ENCODE data around the gene ZFP92. TPM values are rescaled to one million over a fixed set of nuclear protein-coding genes. Genes with fewer than 3 reads are reported as not detected.

ZFP92 gene
- total and polyA plus RNA-seq, 8 donors, result 0.98 to 2.9 (median 1.2) TPM

DNA sequence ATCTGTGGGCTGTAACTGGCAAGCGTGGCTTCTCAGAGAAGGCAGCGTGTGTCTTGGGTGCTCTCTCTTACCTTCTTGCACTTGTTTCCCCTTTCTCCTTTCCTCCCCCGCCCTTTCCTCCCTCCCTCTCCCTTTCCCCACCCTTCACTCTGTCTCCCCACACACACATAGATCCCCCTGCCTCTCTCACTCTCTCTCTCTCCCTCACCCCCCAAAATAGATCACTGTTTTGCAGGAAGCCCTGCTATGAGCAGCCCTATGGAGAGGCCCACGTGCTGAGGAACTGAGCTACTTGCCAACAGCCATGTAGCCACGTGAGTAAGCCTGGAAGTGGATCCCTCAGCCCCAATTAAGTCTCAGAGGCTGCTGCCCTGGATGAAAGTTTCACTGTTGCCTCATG is 5.8 kb upstream of the ZFP92 start:
- Histone ChIP-seq H3K9me3 (no peaks in the 10 kb centered on the region), H3K27ac (no peak overlapping the region), H3K36me3 (no peaks in the 10 kb centered on the region), H3K4me1 (no peaks in the 10 kb centered on the region), H3K27me3 (no peaks in the 10 kb centered on the region), H3K4me3 (no peak overlapping the region)
- ATAC-seq (no peak), DNase-seq (no peak)
- intact Hi-C loops (cut with DNase I), result no loop called here
- TF ChIP-seq, protein P1, sequence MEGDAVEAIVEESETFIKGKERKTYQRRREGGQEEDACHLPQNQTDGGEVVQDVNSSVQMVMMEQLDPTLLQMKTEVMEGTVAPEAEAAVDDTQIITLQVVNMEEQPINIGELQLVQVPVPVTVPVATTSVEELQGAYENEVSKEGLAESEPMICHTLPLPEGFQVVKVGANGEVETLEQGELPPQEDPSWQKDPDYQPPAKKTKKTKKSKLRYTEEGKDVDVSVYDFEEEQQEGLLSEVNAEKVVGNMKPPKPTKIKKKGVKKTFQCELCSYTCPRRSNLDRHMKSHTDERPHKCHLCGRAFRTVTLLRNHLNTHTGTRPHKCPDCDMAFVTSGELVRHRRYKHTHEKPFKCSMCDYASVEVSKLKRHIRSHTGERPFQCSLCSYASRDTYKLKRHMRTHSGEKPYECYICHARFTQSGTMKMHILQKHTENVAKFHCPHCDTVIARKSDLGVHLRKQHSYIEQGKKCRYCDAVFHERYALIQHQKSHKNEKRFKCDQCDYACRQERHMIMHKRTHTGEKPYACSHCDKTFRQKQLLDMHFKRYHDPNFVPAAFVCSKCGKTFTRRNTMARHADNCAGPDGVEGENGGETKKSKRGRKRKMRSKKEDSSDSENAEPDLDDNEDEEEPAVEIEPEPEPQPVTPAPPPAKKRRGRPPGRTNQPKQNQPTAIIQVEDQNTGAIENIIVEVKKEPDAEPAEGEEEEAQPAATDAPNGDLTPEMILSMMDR (IDR thresholded peaks at IDR 0.05), result no peak

DNA sequence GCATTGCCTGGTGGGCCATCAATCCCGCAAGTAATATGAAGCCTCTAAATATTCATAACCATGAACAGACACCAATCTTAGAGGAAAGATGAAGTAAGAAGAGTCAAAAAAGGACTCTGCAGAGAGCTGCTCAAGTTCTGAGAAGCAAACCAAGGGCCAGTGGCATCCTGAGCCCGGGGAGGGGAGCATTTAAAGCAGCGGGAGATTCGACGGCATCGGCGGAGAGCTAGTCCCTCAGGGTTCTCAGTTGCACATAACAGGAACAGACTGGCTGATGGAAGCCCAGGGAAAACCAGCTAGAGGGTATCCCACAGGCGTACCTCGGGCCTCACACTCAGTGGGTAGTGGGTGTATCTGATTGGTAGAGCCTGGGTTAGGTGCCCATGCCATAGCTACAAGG is 5.3 kb upstream of the ZFP92 start:
- Histone ChIP-seq H3K4me3 (no peak overlapping the region), H3K9me3 (no peaks in the 10 kb centered on the region), H3K27me3 (no peaks in the 10 kb centered on the region), H3K27ac (no peak overlapping the region), H3K4me1 (no peaks in the 10 kb centered on the region), H3K36me3 (no peaks in the 10 kb centered on the region)
- TF ChIP-seq, protein P1 (IDR thresholded peaks at IDR 0.05), result no peak
- DNase-seq (no peak), ATAC-seq (no peak)
- intact Hi-C loops (cut with DNase I), result no loop called here

DNA sequence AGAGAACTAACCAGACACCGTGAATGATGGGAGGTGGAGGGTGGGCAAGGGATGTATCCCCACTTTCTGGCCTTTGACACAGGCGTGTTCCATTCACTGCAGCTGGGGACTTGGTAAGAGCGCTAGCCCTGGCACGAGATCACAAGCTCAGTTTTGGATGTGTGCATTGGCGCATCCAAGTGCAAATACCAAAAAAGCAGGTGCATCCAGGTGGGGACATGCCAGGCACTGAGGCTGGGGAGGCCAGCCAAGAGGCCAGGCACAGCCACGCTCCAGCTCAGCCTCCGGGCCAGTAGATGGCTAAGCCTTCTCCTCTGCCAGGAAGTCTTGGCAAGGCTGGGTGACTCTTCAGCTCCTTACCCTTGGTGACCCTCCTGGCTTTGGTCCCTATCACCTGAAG is 4.4 kb upstream of the ZFP92 start:
- no peaks in the 10 kb centered on the region for H3K9me3 ChIP-seq
- ATAC-seq (no peak), DNase-seq (no peak)
- intact Hi-C loops (cut with DNase I), result no loop called here
- H3K4me3 ChIP-seq, result no peak overlapping the region
- H3K36me3 ChIP-seq, result no peaks in the 10 kb centered on the region
- TF ChIP-seq, protein P1 (IDR thresholded peaks at IDR 0.05), result no peak
- H3K4me1 ChIP-seq, result peaks cover 0 to 3% of the 10 kb centered on the region in 2 donors
- no peaks in the 10 kb centered on the region for H3K27me3 ChIP-seq
- no peak overlapping the region for H3K27ac ChIP-seq

DNA sequence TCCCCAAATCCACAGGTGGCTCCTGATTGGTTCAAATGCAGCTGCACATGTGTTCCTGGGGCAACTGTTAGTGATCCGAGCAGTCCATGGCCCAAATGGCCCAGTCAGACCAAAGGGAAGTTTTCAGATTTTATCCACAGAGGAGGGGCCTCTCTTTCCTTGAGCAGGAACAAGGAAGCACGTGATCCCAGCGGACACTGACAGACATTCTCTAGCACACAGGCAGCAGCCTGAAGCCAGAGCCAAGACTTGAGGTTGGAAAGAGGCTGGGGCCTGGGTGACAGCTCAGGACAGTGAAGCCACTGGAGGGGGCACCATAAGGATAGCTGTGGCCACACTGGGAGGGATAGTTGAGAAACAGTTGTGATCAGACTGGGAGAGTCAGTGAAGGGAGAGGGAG is 3.5 kb upstream of the ZFP92 start:
- Histone ChIP-seq H3K27ac (no peak overlapping the region), H3K36me3 (no peaks in the 10 kb centered on the region), H3K27me3 (no peaks in the 10 kb centered on the region), H3K4me3 (no peak overlapping the region), H3K9me3 (no peaks in the 10 kb centered on the region), H3K4me1 (peaks cover 0 to 8% of the 10 kb centered on the region in 2 donors)
- intact Hi-C loops (cut with DNase I), result no loop called here
- TF ChIP-seq, protein P1 (IDR thresholded peaks at IDR 0.05), result no peak
- ATAC-seq, result no peak
- no peak for DNase-seq

DNA sequence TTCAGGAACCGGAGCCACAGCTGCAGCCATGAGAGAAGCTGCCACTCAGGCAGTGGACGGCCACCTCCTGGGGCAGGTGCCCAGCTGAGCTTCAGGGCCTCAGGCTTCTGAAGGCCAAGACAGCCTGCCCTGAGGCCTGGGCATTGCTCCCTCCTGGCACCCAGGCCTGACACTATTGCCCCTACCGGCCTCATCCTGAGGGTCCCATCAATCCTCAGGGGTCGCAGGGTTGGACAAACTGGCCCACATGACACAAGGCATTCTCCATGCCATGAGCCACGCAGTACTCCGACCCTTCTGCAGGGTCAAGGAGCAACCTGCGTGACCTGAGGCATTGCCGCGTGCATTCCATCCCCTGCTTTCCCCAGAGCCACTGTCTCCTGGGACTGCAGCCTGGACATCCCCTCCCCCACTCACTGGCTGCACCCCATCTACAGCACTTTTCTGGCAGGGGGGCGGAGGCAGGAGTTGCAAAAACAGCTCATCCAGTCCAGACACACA is 3.0 kb upstream of the ZFP92 start:
- Histone ChIP-seq H3K27ac (no peak overlapping the region), H3K27me3 (no peaks in the 10 kb centered on the region), H3K4me3 (no peak overlapping the region), H3K9me3 (no peaks in the 10 kb centered on the region), H3K36me3 (no peaks in the 10 kb centered on the region), H3K4me1 (peaks cover 0 to 8% of the 10 kb centered on the region in 2 donors)
- no peak for DNase-seq
- intact Hi-C loops (cut with DNase I), result no loop called here
- no peak for ATAC-seq
- TF ChIP-seq, protein P1 (IDR thresholded peaks at IDR 0.05), result no peak
